ENCODE data around the gene LMOD3. TPM values are rescaled to one million over a fixed set of nuclear protein-coding genes. Genes with fewer than 3 reads are reported as not detected.

Gene LMOD3
- total and polyA plus RNA-seq, 2 donors (not counting 3 experiments of a cell fraction or from before 2014, with no cell fraction given): not detected

DNA sequence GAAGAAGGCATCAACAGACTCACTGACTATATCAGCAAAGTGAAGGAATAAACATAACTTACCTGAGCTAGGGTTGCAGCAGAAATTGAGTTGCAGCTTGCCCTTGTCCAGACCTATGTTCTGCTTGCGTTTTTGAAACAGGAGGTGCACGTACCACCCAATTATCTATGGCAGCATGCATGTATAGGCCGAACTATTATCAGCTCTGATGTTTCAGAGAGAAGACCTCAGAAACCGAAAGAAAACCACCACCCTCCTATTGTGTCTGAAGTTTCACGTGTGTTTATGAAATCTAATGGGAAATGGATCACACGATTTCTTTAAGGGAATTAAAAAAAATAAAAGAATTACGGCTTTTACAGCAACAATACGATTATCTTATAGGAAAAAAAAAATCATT is 17.8 kb downstream of the LMOD3 start:
- H3K27ac ChIP-seq (ENCODE audit: insufficient read depth, low read depth, low read length): no peak overlapping the region
- peaks cover 6% of the 10 kb centered on the region for H3K79me2 ChIP-seq (ENCODE audit: control insufficient read depth, insufficient read depth, low read length)
- intact Hi-C loops (cut with micrococcal nuclease): no loop called here
- H4K20me1 ChIP-seq (replicated peaks; ENCODE audit: control insufficient read depth, extremely low read depth, insufficient read depth, low read length): no peaks in the 10 kb centered on the region
- H3K9me1 ChIP-seq (replicated peaks; ENCODE audit: control insufficient read depth, extremely low read depth, insufficient read depth, low read length): no peaks in the 10 kb centered on the region
- no peak overlapping the region for H3K9ac ChIP-seq (replicated peaks; ENCODE audit: extremely low read depth, insufficient read depth, low read length)
- ChIA-PET CTCF (interaction anchor here (1.6 to 4.0 kb wide), 2 partner anchors 14 to 16 kb away, joined by 3 to 17 read pairs; no protein-coding TSS in a partner anchor), POLR2A (no interaction called here)
- H3K27me3 ChIP-seq (ENCODE audit: control insufficient read depth in 2 of 2, insufficient read depth in 2 of 2, low read length in 2 of 2): no peaks in the 10 kb centered on the region
- no TSS peak for BruUV-seq (replicated peaks)
- H3K4me3 ChIP-seq (replicated peaks in 1 of 3; ENCODE audit: insufficient read depth in 1 of 3, low read depth in 1 of 3, low read length in 3 of 3): no peak overlapping the region
- no peaks in the 10 kb centered on the region for H3K9me3 ChIP-seq (replicated peaks; ENCODE audit: control insufficient read depth, insufficient read depth, low read length)
- FAIRE-seq (no peak), DNase-seq (ENCODE audit: low read depth, low spot score) (no peak)
- peaks cover 11% of the 10 kb centered on the region for H3K4me1 ChIP-seq (ENCODE audit: control insufficient read depth, extremely low read depth, insufficient read depth, low read length)
- dilution Hi-C loops (cut with MboI; ENCODE audit: extremely low pct_ligation_motif_present, low sequenced_read_pairs): no loop called here
- TF ChIP-seq FOS (IDR thresholded peaks at IDR 0.05; ENCODE audit: borderline replicate concordance, insufficient read depth, low read length) (no peak), EZH2 (IDR thresholded peaks at IDR 0.05; ENCODE audit: borderline replicate concordance, low read depth, low read length, severe bottlenecking) (no peak), MYC (IDR thresholded peaks at IDR 0.05; ENCODE audit: low read depth, low read length) (no peak), JUN (IDR thresholded peaks at IDR 0.05; ENCODE audit: borderline replicate concordance, insufficient read depth, insufficient read length, low read depth) (no peak), GATA2 (IDR thresholded peaks at IDR 0.05; ENCODE audit: insufficient read depth, insufficient read length, low read depth, low read length) (no peak), POLR2AphosphoS5 (IDR thresholded peaks at IDR 0.05; ENCODE audit: insufficient read depth, low read depth, low read length) (no peak), POLR2A (IDR thresholded peaks at IDR 0.05; ENCODE audit: low read depth, low read length) (no peak)
- TF ChIP-seq, protein P1, sequence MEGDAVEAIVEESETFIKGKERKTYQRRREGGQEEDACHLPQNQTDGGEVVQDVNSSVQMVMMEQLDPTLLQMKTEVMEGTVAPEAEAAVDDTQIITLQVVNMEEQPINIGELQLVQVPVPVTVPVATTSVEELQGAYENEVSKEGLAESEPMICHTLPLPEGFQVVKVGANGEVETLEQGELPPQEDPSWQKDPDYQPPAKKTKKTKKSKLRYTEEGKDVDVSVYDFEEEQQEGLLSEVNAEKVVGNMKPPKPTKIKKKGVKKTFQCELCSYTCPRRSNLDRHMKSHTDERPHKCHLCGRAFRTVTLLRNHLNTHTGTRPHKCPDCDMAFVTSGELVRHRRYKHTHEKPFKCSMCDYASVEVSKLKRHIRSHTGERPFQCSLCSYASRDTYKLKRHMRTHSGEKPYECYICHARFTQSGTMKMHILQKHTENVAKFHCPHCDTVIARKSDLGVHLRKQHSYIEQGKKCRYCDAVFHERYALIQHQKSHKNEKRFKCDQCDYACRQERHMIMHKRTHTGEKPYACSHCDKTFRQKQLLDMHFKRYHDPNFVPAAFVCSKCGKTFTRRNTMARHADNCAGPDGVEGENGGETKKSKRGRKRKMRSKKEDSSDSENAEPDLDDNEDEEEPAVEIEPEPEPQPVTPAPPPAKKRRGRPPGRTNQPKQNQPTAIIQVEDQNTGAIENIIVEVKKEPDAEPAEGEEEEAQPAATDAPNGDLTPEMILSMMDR (IDR thresholded peaks at IDR 0.05; ENCODE audit: extremely low read depth in 1 of 2, insufficient read depth in 1 of 2, low read depth in 1 of 2, low read length in 2 of 2): no peak
- TF ChIP-seq, protein P2, sequence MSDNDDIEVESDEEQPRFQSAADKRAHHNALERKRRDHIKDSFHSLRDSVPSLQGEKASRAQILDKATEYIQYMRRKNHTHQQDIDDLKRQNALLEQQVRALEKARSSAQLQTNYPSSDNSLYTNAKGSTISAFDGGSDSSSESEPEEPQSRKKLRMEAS (IDR thresholded peaks at IDR 0.05; ENCODE audit: insufficient read depth, insufficient read length): no peak
- H2AFZ ChIP-seq (ENCODE audit: low read depth, low read length): no peak overlapping the region
- no peak overlapping the region for H3K4me2 ChIP-seq (ENCODE audit: insufficient read depth, low read length)
- peaks cover 14 to 15% of the 10 kb centered on the region in 2 experiments for H3K36me3 ChIP-seq (ENCODE audit: control insufficient read depth in 2 of 2, extremely low read depth in 1 of 2, insufficient read depth in 2 of 2, low read length in 2 of 2)

Measured in endothelial cell of umbilical vein (primary cell).